ENCODE data around the gene ZNF230. TPM values are rescaled to one million over a fixed set of nuclear protein-coding genes. Genes with fewer than 3 reads are reported as not detected.
A peak's percentile ranks its signal among the peaks of the same experiment; 100 is the strongest.

ZNF230 gene
- total RNA-seq, 2 donors from 2014 or later, result 7.3 to 7.9 TPM

- H3K4me1 ChIP-seq (ENCODE audit: control insufficient read depth in 1 of 2, low read depth in 2 of 2), result peaks cover 6 to 14% of the 10 kb centered on the region in 2 donors
- peak overlapping the region; percentile 65 to 75 for H3K27ac ChIP-seq
- DNase-seq (ENCODE audit: low spot score) (no peak), ATAC-seq (ENCODE audit: insufficient number of reproducible peaks, low FRiP score, low read depth) (no peak)
- H3K4me3 ChIP-seq, result peak overlapping the region; percentile 84
- peaks cover 7% of the 10 kb centered on the region for H3K36me3 ChIP-seq
- TF ChIP-seq CTCF (IDR thresholded peaks at IDR 0.05), result no peak
- no peaks in the 10 kb centered on the region for H3K27me3 ChIP-seq (replicated peaks; ENCODE audit: insufficient read depth)
- H3K9me3 ChIP-seq, result peaks cover 5% of the 10 kb centered on the region
Measured at GRCh38 chr19:44002212-44002565, 568 bp upstream of the ZNF230 start.

- no peak for ATAC-seq (ENCODE audit: insufficient number of reproducible peaks, low FRiP score, low read depth)
- Histone ChIP-seq H3K27ac (peak overlapping the region in 1 of 2 donors; percentile 40), H3K36me3 (peaks cover 19% of the 10 kb centered on the region), H3K27me3 (replicated peaks; ENCODE audit: insufficient read depth) (no peaks in the 10 kb centered on the region), H3K9me3 (peaks cover 6% of the 10 kb centered on the region), H3K4me1 (ENCODE audit: control insufficient read depth in 1 of 2, low read depth in 2 of 2) (peaks cover 6 to 14% of the 10 kb centered on the region in 2 donors), H3K4me3 (peak overlapping the region; percentile 84)
- TF ChIP-seq CTCF (IDR thresholded peaks at IDR 0.05), result no peak
- DNase-seq (ENCODE audit: low spot score), result no peak
Measured at GRCh38 chr19:44003461-44004009, 778 bp downstream of the ZNF230 start.

GRCh38 chr19:44005973-44006372, 3.2 kb downstream of the ZNF230 start:
- H3K4me3 ChIP-seq, result no peak overlapping the region
- H3K27ac ChIP-seq, result no peak overlapping the region
- no peak for TF ChIP-seq CTCF (IDR thresholded peaks at IDR 0.05)
- no peaks in the 10 kb centered on the region for H3K27me3 ChIP-seq (replicated peaks; ENCODE audit: insufficient read depth)
- ATAC-seq (ENCODE audit: insufficient number of reproducible peaks, low FRiP score, low read depth), result no peak
- peaks cover 24% of the 10 kb centered on the region for H3K9me3 ChIP-seq
- peaks cover 6 to 14% of the 10 kb centered on the region in 2 donors for H3K4me1 ChIP-seq (ENCODE audit: control insufficient read depth in 1 of 2, low read depth in 2 of 2)
- DNase-seq (ENCODE audit: low spot score), result no peak
- peaks cover 43% of the 10 kb centered on the region for H3K36me3 ChIP-seq

- H3K27ac ChIP-seq, result no peak overlapping the region
- TF ChIP-seq CTCF (IDR thresholded peaks at IDR 0.05), result no peak
- no peak for ATAC-seq (ENCODE audit: insufficient number of reproducible peaks, low FRiP score, low read depth)
- H3K4me1 ChIP-seq (ENCODE audit: control insufficient read depth in 1 of 2, low read depth in 2 of 2), result peaks cover 3 to 7% of the 10 kb centered on the region in 2 donors
- H3K9me3 ChIP-seq, result peaks cover 38% of the 10 kb centered on the region
- H3K36me3 ChIP-seq, result peaks cover 57% of the 10 kb centered on the region
- DNase-seq (ENCODE audit: low spot score), result no peak
- no peak overlapping the region for H3K4me3 ChIP-seq
- no peaks in the 10 kb centered on the region for H3K27me3 ChIP-seq (replicated peaks; ENCODE audit: insufficient read depth)
Measured at GRCh38 chr19:44007473-44007872, 4.7 kb downstream of the ZNF230 start.

- Histone ChIP-seq H3K36me3 (peaks cover 57% of the 10 kb centered on the region), H3K27ac (no peak overlapping the region), H3K4me1 (ENCODE audit: control insufficient read depth in 1 of 2, low read depth in 2 of 2) (no peaks in the 10 kb centered on the region), H3K9me3 (peaks cover 57% of the 10 kb centered on the region), H3K4me3 (peak overlapping the region; percentile 18), H3K27me3 (replicated peaks; ENCODE audit: insufficient read depth) (no peaks in the 10 kb centered on the region)
- ATAC-seq (ENCODE audit: insufficient number of reproducible peaks, low FRiP score, low read depth) (no peak), DNase-seq (ENCODE audit: low spot score) (no peak)
- TF ChIP-seq CTCF (IDR thresholded peaks at IDR 0.05), result no peak
Measured at GRCh38 chr19:44010468-44010867, 7.7 kb downstream of the ZNF230 start.
